NCI-H748 (cell line): Measurements from ENCODE around the gene CYP3A5.
A peak's percentile ranks its signal among the peaks of the same experiment; 100 is the strongest.
"Not testable (repeated sequence)": the region's sequence is repeated elsewhere in the genome, so short reads cannot be mapped to it uniquely, and the experiment has no call there.

Experiments
- DNase-seq: peaks from one replicate; lab custom pipeline; 2025; ENCODE audit not compliant: unreplicated experiment; lab: John Stamatoyannopoulos, UW

CYP3A5 gene

GRCh38 chr7:99685871-99686608 lies 6.2 kb upstream of the CYP3A5 start:
- peak; percentile 41 for DNase-seq

DNA sequence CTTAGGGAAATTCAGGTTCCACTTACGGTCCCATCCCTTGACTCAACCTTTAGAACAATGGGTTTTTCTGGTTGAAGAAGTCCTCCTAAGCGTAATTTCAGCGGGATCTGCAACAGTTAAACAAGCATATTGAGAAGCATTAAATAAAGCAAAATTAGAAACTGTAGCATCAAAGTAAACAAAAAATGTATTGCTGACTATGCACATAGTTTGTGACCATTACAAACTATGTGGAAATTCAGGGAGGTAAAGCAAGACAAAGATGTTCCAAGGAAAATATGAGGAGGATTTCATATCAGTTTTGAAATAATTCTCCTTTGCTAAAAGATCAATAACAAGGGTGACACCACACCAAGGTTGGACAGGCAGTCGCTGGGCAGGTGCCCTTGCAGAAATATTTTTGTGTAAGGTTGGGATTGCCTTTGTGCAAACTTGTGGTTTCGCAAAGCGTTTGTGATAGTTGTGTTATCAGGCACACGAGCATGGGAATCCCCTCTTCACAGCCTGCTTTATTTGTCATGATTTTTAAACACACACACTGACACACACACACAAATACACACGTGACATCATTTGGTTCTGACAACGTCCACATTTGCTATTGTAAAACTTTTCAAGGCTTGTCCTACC lies 5.4 kb upstream of the CYP3A5 start:
- no peak for DNase-seq

DNA sequence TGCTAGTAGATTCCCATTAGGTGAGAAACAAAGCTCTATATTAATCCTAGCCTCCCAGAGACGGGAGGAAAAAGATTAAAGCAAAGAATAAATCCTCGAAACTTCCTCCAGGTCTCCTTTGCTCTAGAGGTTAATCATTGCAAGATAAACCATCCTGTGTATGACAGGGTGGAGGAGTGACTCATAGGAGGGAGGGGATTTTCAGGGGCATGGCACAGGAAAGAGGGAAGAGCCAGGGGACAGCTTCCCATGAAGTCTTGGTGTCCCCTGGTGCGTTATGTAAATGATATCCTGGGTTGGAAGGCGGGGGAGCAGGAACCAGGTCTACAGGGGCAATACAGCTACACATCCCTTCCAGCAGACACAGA lies 780 bp downstream of the CYP3A5 start:
- no peak for DNase-seq

DNA sequence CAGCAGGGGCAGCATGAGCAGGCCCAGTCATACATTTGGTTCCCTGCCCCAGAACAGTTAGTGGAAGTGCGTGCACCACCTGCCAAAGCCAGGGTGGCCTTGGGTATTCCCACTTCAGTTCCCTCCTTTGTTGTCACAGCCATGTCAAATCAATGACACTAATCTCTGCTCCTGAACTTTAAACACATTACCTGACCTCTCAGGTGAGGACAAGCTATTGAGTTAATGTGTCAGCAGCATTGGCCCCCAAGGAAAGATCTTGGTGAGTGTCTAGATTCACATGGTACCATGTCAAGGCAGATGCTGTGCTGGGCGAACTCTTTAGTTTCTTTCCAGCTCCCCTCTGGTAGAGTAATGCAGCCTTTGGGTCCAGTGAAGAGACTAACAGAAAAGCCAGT lies 2.1 kb downstream of the CYP3A5 start:
- DNase-seq = peak; percentile 57

DNA sequence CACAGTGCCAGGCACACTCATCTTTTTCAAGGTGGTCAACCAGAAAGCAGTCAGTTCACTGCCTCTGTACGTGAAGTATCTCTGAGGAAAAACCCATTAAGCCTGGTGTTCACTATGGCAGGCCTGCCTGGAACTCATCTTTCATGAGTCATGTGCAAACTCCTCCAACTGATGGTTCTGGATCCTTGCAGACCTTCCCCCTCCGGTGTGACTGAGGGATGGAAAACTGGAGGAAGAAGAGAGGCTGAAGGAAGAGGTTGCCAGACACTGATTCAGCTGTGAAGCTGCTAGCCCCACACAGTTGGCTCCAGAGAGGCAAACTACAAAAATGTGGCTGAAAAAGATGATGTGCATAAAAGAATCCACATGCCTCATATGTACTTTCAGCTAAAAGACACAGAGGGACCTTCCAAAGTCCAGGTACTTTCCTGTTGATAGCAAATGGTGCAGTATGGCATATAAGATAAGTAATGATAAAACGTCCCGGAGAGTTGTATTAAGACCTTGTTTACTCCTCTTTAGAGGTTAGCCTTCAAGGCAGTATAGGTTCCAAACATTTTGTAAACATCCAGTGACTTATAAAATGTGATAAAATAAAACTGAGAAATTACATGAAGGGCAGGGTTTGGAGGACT lies 2.7 kb downstream of the CYP3A5 start:
- DNase-seq = no peak

GRCh38 chr7:99674995-99675742 lies 4.6 kb downstream of the CYP3A5 start:
- DNase-seq = no peak

- no peak for DNase-seq
Measured at GRCh38 chr7:99672573-99672972, 7.2 kb downstream of the CYP3A5 start.

GRCh38 chr7:99669782-99670181 lies 10.0 kb downstream of the CYP3A5 start:
- no peak for DNase-seq

- no peak for DNase-seq
Measured at GRCh38 chr7:99668541-99668940, 11.3 kb downstream of the CYP3A5 start.

GRCh38 chr7:99667179-99667578 lies 12.6 kb downstream of the CYP3A5 start:
- DNase-seq = no peak

GRCh38 chr7:99666013-99666395 lies 13.8 kb downstream of the CYP3A5 start:
- no peak for DNase-seq

GRCh38 chr7:99665312-99666012 lies 14.3 kb downstream of the CYP3A5 start:
- DNase-seq = no peak

DNA sequence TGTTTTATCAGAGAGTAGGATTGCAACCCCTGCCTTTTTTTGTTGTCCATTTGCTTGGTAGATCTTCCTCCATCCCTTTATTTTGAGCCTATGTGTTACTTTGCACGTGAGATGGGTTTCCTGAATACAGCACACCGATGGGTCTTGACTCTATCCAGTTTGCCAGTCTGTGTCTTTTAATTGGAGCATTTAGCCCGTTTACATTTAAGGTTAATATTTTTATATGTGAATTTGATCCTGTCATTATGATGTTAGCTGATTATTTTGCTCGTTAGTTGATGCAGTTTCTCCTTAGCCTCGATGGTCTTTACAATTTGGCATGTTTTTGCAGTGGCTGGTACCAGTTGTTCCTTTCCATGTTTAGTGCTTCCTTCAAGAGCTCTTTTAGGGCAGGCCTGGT lies 21.9 kb downstream of the CYP3A5 start:
- DNase-seq = not testable (repeated sequence)

DNA sequence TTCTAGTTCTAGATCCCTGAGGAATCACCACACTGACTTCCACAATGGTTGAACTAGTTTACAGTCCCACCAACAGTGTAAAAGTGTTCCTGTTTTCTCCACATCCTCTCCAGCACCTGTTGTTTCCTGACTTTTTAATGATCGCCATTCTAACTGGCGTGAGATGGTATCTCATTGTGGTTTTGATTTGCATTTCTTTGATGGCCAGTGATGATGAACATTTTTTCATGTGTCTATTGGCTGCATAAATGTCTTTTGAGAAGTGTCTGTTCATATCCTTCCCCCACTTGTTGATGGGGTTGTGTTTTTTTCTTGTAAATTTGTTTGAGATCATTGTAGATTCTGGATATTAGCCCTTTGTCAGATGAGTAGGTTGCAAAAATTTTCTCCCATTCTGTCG lies 25.2 kb downstream of the CYP3A5 start:
- not testable (repeated sequence) for DNase-seq

GRCh38 chr7:99653754-99654153 lies 26.0 kb downstream of the CYP3A5 start:
- no peak for DNase-seq

DNA sequence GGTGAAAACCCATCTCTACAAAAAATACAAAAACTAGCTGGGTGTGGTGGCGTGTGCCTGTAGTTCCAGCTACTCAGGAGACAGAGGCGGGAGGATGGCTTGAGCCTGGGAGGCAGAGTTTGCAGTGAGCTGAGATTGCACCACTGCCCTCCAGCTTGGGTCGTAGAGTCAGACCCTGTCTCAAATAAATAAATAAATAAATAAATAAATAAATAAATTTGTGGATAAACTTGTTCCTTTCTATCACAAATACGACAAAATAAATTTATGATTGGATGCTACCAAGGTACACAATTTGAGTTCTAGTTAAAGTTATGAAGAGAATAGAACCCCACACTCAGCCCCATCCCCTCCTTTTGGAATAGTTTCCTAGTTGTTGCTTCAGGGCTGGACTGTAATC lies 26.5 kb downstream of the CYP3A5 start:
- DNase-seq = not testable (repeated sequence)

- no peak for DNase-seq
Measured at GRCh38 chr7:99652671-99653070, 27.1 kb downstream of the CYP3A5 start.

GRCh38 chr7:99651290-99651689 lies 28.5 kb downstream of the CYP3A5 start:
- no peak for DNase-seq

DNA sequence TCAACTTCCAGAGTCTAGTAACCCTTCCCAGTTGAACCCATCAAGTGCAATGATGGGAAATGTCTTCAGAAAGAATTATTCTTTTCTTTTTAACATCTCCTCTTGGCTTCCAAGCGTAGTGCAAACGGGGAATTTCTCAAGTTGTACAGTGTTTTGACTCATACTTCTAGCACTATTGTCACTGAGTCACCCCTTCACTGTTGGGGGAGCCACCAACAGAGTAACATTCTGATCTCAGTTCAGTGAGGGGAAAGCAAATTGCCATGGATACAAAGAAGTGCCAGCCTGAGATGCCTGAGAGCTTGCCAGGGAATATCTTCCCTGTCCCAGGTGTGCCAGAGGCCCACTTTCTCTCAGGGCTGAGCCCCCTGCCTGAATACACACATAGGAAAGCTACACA lies 31.0 kb downstream of the CYP3A5 start:
- no peak for DNase-seq

GRCh38 chr7:99645590-99645989 lies 34.2 kb downstream of the CYP3A5 start:
- DNase-seq = no peak

GRCh38 chr7:99644431-99644830 lies 35.4 kb downstream of the CYP3A5 start:
- no peak for DNase-seq
